ENCODE data around the gene TRIO. TPM values are rescaled to one million over a fixed set of nuclear protein-coding genes. Genes with fewer than 3 reads are reported as not detected.

TRIO gene
- total RNA-seq, 1 experiment from 2014 or later: 144 TPM

DNA sequence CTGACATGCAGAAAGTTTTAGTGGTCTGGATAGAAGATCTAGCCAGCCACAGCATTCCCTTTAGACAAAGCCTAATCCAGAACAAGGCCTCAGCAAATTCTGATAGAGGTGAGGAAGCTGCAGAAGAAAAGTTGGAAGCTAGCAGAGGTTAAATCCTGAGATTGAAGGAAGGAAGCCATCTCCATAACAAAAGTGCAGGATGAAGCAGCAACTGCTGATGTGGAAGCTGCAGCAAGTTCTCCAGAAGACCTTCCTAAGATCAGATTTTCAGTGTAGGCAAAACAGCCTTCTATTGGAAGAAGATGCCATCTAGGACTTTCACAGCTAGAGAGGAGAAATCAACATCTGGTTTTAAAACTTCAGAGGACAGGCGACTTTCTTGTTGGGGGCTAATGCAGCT, 77.5 kb downstream of the TRIO start:
- no peak for DNase-seq (ENCODE audit: low read depth)

DNA sequence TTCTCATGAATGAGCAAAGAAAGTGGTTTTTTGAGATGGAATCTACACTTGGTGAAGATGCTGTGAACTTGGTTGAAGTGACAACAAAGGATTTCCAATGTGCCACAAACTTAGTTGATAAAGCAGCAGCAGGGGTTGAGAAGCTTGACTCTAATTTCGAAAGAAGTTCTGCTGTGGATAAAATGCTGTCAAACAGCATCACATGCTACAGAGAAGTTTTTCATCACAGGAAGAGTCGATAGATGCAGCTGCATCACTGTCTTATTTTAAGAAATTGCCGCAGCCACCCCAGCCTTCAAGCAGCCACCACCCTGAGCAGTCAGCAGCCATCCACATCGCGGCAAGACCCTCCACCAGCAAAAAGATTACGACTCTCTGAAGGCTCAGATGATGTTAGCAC, 78.6 kb downstream of the TRIO start:
- no peak for DNase-seq (ENCODE audit: low read depth)

DNA sequence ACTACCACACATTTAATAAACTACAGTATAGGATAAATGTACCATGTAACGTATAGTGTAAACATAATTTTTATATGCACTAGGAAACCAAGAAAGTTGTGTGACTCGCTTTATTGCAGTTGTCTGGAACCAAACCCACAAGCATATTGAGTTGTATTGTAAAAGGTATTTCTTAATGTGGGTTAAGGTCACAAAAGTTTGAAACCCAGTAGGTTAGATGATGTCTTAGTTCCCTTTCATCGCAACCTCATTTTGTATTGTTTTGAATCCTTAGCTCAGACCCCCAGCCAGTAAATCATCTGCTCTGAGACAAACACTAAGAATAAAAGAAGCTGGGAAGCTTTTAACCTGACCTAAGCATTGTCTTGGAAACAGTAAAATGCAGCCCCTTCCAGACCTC, 79.1 kb downstream of the TRIO start:
- DNase-seq (ENCODE audit: low read depth): no peak

DNA sequence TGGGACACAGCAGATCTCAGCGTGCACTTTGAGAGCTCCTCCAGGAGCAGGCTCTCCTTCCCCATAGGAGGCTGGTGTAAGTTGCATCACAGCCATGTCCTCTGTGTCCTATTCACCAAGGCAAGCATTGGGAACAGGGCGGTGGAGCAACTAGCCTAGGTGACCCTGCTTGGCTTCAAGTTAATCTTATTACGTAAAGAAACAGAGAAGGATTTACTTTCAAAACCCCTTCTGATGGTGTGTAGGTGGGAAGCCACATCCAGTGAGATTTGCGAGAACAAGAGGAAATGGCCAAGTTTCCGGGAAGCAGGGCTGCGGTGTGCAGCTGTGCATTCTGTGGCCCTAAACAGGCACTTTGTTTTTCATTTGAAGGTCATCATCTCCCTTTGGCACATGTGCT, 80.2 kb downstream of the TRIO start:
- no peak for DNase-seq (ENCODE audit: low read depth)

DNA sequence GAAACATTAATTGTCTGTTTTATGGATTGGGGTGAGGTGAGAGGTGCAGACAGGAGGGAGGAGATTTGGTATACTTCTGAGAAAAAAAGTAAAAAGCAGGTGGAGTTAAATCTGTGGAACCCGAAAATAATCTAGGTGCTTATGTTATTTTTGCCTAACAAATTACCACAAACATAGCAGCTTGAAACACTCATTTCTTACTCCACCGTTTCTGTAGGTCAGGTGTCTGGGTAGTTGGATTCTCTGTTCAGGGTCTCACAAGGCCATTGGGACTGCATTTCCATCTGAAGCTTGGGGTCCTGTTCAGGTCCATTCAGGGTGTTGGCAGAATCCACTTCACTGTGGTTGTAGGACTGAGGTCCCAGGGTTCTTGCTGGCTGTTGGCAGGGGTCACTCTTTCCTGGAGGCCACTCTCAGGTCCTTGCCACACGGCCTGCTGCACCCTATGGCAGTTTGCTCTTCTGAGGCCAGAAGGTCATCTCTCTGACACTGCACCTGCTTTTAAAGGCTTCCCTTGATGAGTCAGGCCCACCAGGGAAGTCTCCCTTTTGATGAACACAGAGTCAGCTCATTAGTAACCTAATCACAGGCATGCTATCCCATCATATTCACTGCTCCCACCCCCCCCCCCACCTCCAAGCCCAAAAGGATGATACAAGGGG, 82.2 kb downstream of the TRIO start:
- DNase-seq (ENCODE audit: low read depth): no peak

DNA sequence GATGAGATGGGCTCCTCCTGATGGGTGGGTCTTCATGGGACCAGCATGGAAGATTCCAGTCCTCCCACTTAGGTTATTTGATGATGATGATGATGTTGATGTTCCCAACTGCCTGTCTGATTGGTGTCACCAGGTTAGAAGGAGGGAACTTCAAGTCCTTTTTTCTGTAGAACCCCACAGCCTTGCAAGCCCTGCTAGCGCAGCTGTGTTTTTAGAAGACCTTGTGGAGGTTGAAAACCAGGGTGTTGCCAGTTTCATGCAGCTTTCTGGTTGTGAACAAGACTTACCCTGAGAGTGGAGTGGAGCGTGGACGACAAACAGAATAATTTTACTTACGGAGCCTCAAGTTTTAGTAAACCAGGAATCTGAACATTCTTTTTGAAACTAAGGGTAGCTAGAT, 83.0 kb downstream of the TRIO start:
- DNase-seq (ENCODE audit: low read depth): no peak

DNA sequence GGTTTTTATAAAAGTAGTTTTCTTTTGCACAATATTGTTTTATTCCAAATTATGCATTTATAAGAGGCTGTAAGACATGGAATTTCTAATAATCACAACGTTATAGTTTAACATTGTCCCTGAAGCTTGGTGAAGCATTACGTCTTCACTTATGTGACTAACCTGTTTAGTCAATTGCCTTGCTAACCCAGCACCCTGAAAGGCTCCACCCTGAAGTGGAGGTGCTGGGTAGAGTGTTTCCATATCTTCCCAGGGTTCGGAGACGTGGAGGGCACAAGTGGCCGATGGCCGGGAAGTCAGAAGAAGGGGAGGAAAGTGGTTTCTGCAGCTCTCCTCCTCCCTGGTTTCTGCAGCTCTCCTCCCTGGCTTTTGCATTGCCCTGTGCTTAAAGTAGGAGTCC, 83.4 kb downstream of the TRIO start:
- DNase-seq (ENCODE audit: low read depth): no peak

DNA sequence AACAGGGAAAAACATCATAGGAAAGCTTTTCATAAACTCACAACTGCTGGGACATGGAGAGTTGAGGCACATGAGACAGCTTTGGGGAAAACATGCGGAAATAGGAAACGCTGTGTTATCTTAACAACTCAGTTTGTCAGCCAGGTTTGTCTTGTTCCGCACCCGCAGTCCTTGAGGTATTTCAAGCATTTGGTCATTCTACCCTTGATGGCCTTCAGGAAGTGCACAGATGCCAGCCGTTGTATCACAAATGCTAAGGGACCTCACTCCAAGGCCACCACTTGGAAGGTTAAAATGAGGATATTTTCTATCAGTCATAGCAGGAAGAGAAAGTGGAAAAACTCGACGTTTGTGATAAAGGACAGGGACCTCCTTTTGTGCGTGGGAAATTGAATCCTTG, 83.8 kb downstream of the TRIO start:
- DNase-seq (ENCODE audit: low read depth): no peak

DNA sequence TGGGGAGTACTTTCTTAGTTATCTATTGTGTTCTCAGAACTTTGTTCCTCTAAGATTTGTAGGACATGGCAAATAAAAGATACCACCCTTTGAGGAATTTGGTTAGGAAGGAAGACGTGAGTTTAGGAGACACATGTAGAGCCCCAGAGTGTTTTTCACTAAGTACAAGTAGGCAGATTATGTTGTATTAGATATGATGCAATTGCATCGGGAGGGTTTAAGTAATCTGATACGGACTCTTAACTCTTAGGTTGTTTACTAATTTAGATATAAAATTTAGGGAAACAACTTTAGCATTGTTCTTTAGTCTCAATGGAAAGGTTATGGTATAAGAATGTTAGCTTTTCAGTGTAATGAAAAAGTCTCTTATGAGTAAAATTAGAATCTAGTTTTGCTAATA, 84.4 kb downstream of the TRIO start:
- no peak for DNase-seq (ENCODE audit: low read depth)

DNA sequence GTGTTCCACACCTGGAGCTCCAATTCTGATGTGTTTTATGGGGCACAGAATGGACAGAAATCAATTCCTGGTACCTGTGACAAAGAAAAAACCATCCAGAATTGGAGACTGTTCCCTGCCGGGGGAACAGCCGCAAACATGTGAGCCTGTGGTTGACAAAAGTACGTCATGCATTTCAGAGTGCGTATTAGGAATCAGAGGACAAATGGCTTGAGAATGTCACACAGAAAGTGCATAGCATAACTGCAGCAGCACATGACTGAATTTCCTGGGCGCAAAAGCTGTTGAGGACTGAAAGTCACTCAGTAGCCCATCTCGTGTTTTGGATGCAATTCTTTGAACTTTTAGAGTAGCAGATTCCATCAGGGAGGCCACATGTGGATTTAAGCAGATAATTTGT, 85.1 kb downstream of the TRIO start:
- DNase-seq (ENCODE audit: low read depth): no peak

DNA sequence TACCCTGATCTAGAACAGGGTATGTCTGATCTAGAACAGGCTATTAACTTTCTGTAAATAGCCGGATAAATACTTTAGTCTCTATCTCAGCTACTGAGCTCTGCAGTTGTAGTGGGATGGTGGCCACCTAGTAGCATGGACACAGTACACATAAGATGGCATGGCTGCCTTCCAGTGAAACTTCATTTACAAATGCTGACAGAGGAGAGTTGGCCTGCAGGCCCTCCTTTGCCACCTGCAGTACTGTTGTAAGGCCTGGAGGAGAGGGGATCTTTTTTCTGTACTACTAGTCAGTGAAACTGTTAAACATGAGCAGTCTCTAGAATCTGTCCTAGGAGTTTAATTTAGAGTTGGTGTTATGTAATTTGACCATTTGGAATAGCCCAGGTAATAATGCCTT, 86.0 kb downstream of the TRIO start:
- DNase-seq (ENCODE audit: low read depth): no peak

DNA sequence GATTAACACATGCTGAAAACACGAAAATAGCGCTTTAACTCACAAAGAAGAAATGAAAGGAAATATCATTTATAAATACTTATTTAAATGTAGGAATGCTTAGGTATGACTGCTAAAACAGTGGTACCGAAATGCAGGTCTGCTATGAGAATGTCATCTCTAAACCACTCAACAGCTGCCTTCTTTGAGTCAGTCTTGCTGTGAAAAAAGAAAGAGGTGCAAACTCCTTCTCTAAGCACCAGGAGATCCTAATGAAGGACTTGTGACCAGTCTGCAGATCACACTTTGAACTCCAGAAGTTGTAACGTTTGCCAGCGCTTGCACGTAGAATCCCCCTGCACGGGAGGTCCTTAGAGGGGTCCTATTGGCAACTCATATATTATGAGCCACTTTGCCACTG, 86.6 kb downstream of the TRIO start:
- DNase-seq (ENCODE audit: low read depth): no peak

DNA sequence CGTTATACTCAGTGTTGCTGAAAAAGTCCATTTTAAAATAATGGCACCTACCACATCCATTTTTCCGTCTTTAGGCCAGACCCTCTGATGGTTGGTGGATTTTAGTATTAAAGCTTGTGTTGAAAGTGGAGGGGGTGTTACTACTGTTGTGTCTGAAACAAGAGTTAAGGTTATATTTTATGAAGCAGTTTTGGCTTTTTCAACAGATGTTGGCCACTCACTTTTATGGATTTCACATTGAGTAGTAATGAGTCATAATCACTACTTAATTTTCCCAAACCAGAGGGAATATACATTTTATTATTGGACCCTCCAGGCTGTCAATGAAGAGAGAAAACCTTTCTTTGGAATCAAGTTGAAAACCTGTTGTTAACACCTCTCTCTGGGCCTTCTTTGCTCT, 88.0 kb downstream of the TRIO start:
- DNase-seq (ENCODE audit: low read depth): no peak

DNA sequence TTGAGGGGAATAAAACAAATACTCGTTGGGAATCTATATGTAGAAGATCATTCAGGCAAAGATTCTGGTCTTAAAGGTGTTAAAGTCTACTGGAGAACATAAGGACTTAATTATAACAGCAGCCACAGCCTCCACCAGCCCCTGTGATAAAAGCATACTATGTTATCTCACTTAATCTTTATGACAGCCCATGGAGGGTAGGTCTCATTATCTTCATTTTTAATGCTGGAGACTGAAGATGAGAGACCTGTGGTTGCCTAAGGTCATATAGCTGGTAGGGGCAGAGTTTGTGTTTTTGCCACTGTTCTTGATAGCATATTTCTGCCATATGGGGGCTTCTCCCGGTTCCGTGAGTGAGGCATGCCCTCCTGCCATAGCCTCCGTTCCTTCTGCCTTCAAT, 88.7 kb downstream of the TRIO start:
- DNase-seq (ENCODE audit: low read depth): no peak

DNA sequence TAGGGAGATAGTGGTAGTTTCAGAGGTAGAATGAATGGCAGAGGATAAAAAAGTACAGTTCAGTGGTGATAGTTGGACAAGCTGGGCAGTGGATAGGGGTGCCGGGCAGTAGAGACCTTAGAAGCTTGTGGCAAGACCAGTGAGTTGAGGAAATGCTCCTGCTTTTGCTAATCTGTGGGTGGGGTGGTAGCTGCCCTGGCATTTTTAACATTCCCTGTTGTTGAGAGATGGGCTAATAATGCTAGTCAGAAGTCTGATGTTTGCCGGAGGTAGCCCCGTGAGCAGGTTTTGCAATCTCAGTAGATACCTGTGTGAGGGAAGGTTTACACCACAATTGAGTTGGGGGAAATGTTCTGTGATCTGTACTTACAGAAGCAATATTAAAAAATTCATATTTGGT, 91.1 kb downstream of the TRIO start:
- DNase-seq (ENCODE audit: low read depth): no peak

DNA sequence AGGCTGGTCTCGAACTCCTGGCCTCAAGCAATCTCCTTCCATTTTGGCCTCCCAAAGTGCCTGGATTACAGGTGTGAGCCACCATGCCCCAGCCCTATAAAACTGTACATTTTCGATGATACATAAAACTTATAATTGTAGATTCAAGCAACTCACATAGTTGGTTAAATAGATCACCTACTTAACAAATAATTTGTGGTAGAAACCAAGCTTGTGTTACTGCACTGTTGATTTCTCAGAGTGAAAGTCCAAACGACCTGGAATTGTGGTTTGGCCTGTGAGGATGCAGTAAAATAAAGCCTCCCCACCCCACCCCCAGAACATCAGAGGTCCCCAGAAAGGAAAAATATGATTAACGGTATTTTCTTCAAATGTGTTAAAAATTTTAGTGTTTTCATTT, 92.7 kb downstream of the TRIO start:
- DNase-seq (ENCODE audit: low read depth): no peak

DNA sequence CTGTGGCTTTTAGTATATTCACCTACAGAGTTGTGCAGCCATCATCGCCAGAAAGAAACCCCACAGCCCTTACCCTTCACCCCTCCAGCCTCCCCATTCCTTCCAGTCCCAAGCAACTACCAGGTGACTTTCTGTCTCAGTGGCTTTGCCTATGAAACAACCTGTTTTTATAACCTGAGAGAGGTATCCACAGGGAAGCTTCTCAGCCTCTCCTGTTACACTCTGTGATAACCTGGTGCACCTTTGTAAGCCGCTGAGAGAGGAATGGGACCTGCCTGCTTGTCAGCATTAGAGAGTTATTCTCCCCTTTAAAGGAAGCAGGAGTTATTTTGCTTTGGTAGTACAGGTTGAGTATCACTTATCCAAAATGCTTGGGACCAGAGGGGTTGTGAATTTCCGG, 93.6 kb downstream of the TRIO start:
- DNase-seq (ENCODE audit: low read depth): no peak

DNA sequence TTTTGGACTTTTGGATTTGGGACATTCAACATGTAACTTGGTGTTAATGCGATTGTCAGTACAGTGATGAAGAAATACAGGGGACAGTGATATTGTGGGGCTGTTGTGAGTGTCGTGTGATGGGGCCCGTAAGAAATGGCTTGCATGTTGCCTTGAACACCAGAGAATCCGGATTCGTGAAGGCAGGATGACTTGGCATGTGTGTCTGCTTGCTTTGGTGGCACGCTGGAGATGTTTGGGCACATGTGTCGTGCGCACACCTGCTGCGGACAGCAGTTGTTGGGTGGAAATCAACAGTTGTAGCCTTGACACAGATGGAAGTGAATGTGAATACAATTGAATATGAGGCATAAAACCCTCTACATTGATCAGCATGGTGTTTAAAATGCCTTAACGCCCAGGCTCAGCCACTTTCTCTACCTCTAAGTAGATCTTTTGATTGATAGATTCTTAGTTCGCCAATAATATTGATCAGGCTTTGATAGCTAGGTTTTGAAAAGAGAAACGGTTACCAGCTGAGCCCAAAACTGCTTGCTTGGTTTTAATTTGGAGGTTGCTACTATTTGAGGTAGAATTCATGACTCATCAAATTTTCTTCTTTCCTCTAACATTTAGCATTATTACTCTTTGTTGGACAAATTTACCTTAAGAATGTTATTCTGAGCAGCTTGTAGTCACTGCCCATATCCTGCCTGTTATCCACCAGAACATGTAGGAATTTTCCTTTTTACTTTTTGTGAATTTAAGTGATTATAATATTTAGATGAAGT, 94.4 kb downstream of the TRIO start:
- no peak for DNase-seq (ENCODE audit: low read depth)

DNA sequence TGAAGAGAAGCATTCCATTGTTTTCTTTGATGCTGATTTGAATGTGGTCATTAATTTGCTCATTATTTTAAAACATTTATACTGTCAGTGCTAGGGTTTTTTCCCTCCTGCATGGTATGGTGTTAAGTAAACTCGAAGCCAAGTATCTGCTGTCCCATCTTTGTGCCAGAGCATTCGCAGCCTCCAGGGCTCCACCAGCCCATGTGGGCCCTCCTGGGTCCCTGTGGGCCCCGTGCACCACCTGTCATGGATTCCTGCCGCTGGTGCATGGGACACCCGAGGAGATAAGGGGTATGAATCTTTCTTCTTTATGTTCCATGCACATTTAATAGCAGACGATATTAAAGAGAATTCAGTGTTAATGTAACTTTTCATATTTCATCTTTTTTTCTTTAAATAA, 95.1 kb downstream of the TRIO start:
- DNase-seq (ENCODE audit: low read depth): no peak

DNA sequence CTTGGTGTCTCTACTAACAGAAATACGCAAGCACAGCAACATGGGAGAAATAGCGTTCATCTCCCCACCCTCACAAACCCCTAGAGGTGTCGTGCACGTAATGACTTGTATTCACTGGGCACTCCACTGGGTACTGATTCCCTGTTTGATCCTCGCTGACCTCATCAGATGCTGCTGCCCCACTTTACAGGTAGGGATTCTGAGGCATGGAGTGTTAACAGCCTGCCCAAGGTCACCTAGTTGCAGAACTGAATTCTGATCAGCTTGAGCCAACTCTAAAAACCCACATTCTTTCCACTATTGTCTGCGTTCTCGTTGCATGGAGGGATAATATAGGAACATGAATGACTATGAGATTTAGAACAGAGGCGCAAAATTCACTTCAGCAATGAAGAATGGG, 96.3 kb downstream of the TRIO start:
- no peak for DNase-seq (ENCODE audit: low read depth)

DNA sequence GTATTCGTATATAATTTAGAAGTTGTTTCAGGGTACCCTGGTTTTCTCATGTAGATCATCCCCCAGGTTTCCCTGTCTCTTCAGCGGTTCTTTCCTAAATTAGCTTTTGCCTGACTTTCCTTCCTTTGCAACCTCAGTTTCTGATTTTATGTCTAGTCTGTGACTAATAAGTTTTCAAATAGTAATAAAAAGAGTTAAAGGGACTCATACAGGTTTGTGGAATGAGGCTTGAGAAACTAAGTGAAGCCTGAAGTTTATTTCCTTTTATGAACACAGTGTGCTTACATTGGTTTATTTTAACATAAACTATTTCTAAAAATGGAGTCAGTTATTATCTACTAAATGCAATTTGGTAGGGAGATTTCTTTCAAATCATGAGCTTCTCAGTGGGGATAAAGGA, 96.8 kb downstream of the TRIO start:
- no peak for DNase-seq (ENCODE audit: low read depth)

DNA sequence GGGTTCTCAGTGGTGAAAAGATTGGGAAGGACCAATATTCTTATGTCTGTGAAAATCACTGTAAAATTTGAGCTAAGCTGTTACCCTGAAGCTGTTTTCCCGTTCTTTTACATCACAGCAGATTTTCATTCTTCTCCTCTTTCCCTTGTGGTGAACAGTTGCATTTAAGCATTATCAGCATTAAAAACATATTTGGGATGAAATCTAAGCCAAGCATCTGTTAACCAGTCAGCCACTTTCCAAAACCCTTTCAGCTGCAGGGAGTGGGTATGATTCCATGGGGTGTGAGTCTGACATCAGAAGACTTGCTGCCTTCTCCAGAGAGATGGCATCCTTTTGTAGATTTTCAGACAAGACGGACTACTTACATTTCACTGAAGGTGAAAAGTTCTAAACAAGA, 97.2 kb downstream of the TRIO start:
- DNase-seq (ENCODE audit: low read depth): no peak

DNA sequence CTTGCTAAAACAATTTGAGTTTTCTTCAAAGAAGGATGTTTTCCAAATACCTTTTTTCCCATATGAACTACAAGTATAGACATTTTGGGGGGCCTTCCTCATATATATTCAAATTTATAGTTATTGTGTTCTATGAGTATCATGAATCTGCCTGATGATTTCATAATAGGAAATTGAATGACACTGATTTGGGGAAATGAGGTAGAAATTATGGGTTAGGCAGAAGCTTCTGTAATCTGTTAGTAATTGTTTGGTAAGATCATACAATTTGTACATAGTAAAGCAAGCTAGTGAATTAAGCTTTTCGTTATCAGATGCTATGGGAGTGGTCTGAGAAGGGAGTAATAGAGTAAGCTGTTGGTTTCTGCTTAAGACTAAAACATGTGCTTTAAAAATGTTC, 98.0 kb downstream of the TRIO start:
- no peak for DNase-seq (ENCODE audit: low read depth)

DNA sequence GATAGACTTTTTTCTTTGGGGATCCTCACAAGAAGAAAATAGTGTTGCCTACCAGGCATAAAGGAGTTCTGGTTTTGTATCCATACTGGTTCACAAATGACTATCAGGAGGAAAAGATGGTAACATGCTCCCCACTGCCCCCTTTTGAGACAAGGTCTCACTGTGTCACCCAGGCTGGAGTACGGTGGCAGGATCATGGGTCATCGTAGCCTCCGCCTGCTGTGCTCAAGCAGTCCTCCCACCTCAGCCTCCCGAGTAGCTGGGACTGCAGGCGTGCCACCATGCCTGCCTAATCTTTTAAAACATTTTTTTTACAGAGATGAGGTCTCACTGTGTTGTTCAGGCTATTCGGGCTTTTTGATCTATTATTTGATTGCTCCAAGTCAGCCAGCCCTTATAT, 99.3 kb downstream of the TRIO start:
- DNase-seq (ENCODE audit: low read depth): no peak
